Calu3 (cell line): ENCODE data around the gene DNAH14. TPM values are rescaled to one million over a fixed set of nuclear protein-coding genes. Genes with fewer than 3 reads are reported as not detected.

Source experiments
- BruUV-seq: library from RNA; stranded (reverse); fragments of 400-500 nt; replicated peaks from 2 replicates; lab custom pipeline; 2021; lab: Mats Ljungman, UMichigan
- CTCF ChIA-PET: fragments of 300-600 bp; sonication (Branson Sonifier 250); formaldehyde crosslinking; loops from one replicate; lab custom pipeline; 2022; ENCODE audit warnings: antibody characterized with exemption; lab: Charles Lee
- DNase-seq: peaks from one replicate; pipeline ENCODE4 v3.0.0; 2022
- H3K27ac Mint-ChIP-seq: one replicate; pipeline ENCODE4 v1.8.0; 2022; ENCODE audit warnings: mixed read lengths; ENCODE audit not compliant: unreplicated experiment
- H3K27me3 Mint-ChIP-seq: one replicate; pipeline ENCODE4 v1.8.0; 2022; ENCODE audit warnings: mixed read lengths; ENCODE audit not compliant: unreplicated experiment
- H3K36me3 Mint-ChIP-seq: one replicate; pipeline ENCODE4 v1.8.0; 2022; ENCODE audit warnings: mild to moderate bottlenecking, moderate library complexity, mixed read lengths; ENCODE audit not compliant: insufficient read depth, unreplicated experiment
- H3K4me1 Mint-ChIP-seq: one replicate; pipeline ENCODE4 v1.8.0; 2022; ENCODE audit warnings: mild to moderate bottlenecking, low read depth, mixed read lengths; ENCODE audit not compliant: unreplicated experiment
- H3K4me3 Mint-ChIP-seq: one replicate; pipeline ENCODE4 v1.8.0; 2022; ENCODE audit warnings: mild to moderate bottlenecking, low read depth, moderate library complexity, mixed read lengths; ENCODE audit not compliant: unreplicated experiment
- H3K9me3 Mint-ChIP-seq: one replicate; pipeline ENCODE4 v1.8.0; 2022; ENCODE audit warnings: low read depth, mixed read lengths; ENCODE audit not compliant: unreplicated experiment
- CTCF ChIP-seq: fragments of 200-600 bp; IDR thresholded peaks from one replicate; pipeline ENCODE4 v1.8.0; 2022; ENCODE audit warnings: antibody characterized with exemption; ENCODE audit not compliant: unreplicated experiment
- intact Hi-C: fragments of 100-400 bp; cut with micrococcal nuclease; formaldehyde crosslinking; loops from one replicate; pipeline ENCODE4 v1.10.0; 2022; ENCODE audit not compliant: unreplicated experiment
- total RNA-seq: library from RNA; stranded (reverse); gene quantifications from 2 replicates; pipeline ENCODE4 v1.2.3, GENCODE V29; 2022

DNAH14 gene
- total RNA-seq, 1 experiment from 2014 or later, result 66.8 TPM

GRCh38 chr1:225242611-225243010, 313.1 kb downstream of the DNAH14 start:
- no peaks in the 10 kb centered on the region for H3K27me3 Mint-ChIP-seq
- H3K36me3 Mint-ChIP-seq, result no peaks in the 10 kb centered on the region
- no TSS peak for BruUV-seq
- intact Hi-C loops, result no loop called here
- DNase-seq, result no peak
- CTCF ChIA-PET, result no interaction called here
- no peak overlapping the region for H3K4me3 Mint-ChIP-seq
- no peak overlapping the region for H3K27ac Mint-ChIP-seq
- peaks cover 6% of the 10 kb centered on the region for H3K9me3 Mint-ChIP-seq
- H3K4me1 Mint-ChIP-seq, result no peaks in the 10 kb centered on the region
- TF ChIP-seq CTCF, result no peak

GRCh38 chr1:225250432-225250831, 321.0 kb downstream of the DNAH14 start:
- BruUV-seq, result no TSS peak
- H3K4me3 Mint-ChIP-seq, result no peak overlapping the region
- no peak for DNase-seq
- no peaks in the 10 kb centered on the region for H3K36me3 Mint-ChIP-seq
- H3K27ac Mint-ChIP-seq, result no peak overlapping the region
- CTCF ChIA-PET, result no interaction called here
- no peaks in the 10 kb centered on the region for H3K4me1 Mint-ChIP-seq
- no peaks in the 10 kb centered on the region for H3K9me3 Mint-ChIP-seq
- TF ChIP-seq CTCF, result no peak
- H3K27me3 Mint-ChIP-seq, result no peaks in the 10 kb centered on the region
- intact Hi-C loops, result no loop called here

GRCh38 chr1:225253173-225253572, 323.7 kb downstream of the DNAH14 start:
- DNase-seq, result no peak
- Mint-ChIP-seq H3K9me3 (no peaks in the 10 kb centered on the region), H3K4me1 (no peaks in the 10 kb centered on the region), H3K36me3 (no peaks in the 10 kb centered on the region), H3K27me3 (no peaks in the 10 kb centered on the region), H3K4me3 (no peak overlapping the region), H3K27ac (no peak overlapping the region)
- intact Hi-C loops, result no loop called here
- no peak for TF ChIP-seq CTCF
- CTCF ChIA-PET, result no interaction called here
- no TSS peak for BruUV-seq

- Mint-ChIP-seq H3K27ac (no peak overlapping the region), H3K4me1 (no peaks in the 10 kb centered on the region), H3K9me3 (no peaks in the 10 kb centered on the region), H3K36me3 (no peaks in the 10 kb centered on the region), H3K4me3 (no peak overlapping the region), H3K27me3 (no peaks in the 10 kb centered on the region)
- intact Hi-C loops, result no loop called here
- no peak for TF ChIP-seq CTCF
- no TSS peak for BruUV-seq
- CTCF ChIA-PET, result interaction anchor here (0.6 kb wide), 1 partner anchor 268 kb away, joined by 6 read pairs; no protein-coding TSS in a partner anchor
- no peak for DNase-seq
These were observed 324.3 kb downstream of the DNAH14 start for GRCh38 chr1:225253784-225254183.

- Mint-ChIP-seq H3K4me3 (no peak overlapping the region), H3K4me1 (no peaks in the 10 kb centered on the region), H3K9me3 (no peaks in the 10 kb centered on the region), H3K36me3 (no peaks in the 10 kb centered on the region), H3K27me3 (no peaks in the 10 kb centered on the region), H3K27ac (no peak overlapping the region)
- BruUV-seq, result no TSS peak
- intact Hi-C loops, result no loop called here
- no peak for DNase-seq
- CTCF ChIA-PET, result no interaction called here
- no peak for TF ChIP-seq CTCF
These were observed 325.2 kb downstream of the DNAH14 start for GRCh38 chr1:225254676-225255075.
